Body of pancreas (tissue), 4 donors: ENCODE measurements around the gene DTX2. TPM values are rescaled to one million over a fixed set of nuclear protein-coding genes. Genes with fewer than 3 reads are reported as not detected.
A peak's percentile ranks its signal among the peaks of the same experiment; 100 is the strongest.
"Not testable (repeated sequence)": the region's sequence is repeated elsewhere in the genome, so short reads cannot be mapped to it uniquely, and the experiment has no call there.

ENCODE experiments used
- ATAC-seq: fragments of 150-250 bp; one replicate; pipeline ENCODE4 v1.9.1; 2016
- DNase-seq, 4 donors: peaks; one replicate each; pipeline ENCODE4 v3.0.0-alpha.2; 2019
- H3K27ac ChIP-seq, 4 donors: fragments of 200-600 bp; sonication (generic); 1 replicate in 3 of 4; 2 replicates in 1 of 4; pipeline versions ENCODE4 v1.5.1 to v1.6.1; 2016 to 2019; ENCODE audit warnings: mild to moderate bottlenecking in 1 of 4, mixed read lengths in 1 of 4, moderate library complexity in 1 of 4
- H3K27me3 ChIP-seq, 2 donors: fragments of 200-600 bp; sonication (generic); one replicate each; pipeline ENCODE4 v1.6.0; 2016; ENCODE audit warnings: mild to moderate bottlenecking in 1 of 2
- H3K36me3 ChIP-seq, 2 donors: fragments of 200-600 bp; sonication (generic); replicated peaks in 1 of 2; 2 replicates each; pipeline ENCODE4 v1.5.1; 2016; ENCODE audit warnings: low read depth in 2 of 2; ENCODE audit not compliant: insufficient read depth in 1 of 2
- H3K4me1 ChIP-seq: fragments of 200-600 bp; sonication (generic); one replicate; pipeline ENCODE4 v1.6.0; 2016
- H3K4me3 ChIP-seq, 2 donors: fragments of 200-600 bp; sonication (generic); 1 replicate in 1 of 2; 2 replicates in 1 of 2; pipeline ENCODE4 v1.5.1; 2016 to 2019
- H3K9me3 ChIP-seq, 3 donors: fragments of 200-600 bp; sonication (generic); 1 replicate in 2 of 3; 2 replicates in 1 of 3; pipeline ENCODE4 v1.5.1; 2016
- CTCF ChIP-seq, 7 experiments: fragments of 450-650 bp in 4 of 7; fragments of 200-600 bp in 3 of 7; sonication (generic) in 3 of 7; IDR thresholded peaks; one replicate each; pipeline ENCODE4 v1.5.1; 2016 to 2019; ENCODE audit warnings: antibody characterized with exemption in 7 of 7
- POLR2A ChIP-seq, 3 donors: fragments of 450-650 bp; IDR thresholded peaks; one replicate each; pipeline ENCODE4 v1.6.1; 2016; ENCODE audit warnings: antibody characterized with exemption in 3 of 3, mild to moderate bottlenecking in 2 of 3
- WGBS, 2 donors: methylation state at CpG; one replicate each; pipeline ENCODE4 v1.1.5; 2017; 5-methylcytosine and 5-hydroxymethylcytosine counted together
- intact Hi-C: fragments of 100-400 bp; cut with DNase I; formaldehyde crosslinking; loops from one replicate; pipeline ENCODE4 v1.15.1; 2023
- total RNA-seq, 2 donors: library from RNA; depleted of rRNA; stranded (reverse); fragments of >200 nt; gene quantifications; one replicate each; pipeline ENCODE4 v1.1.0, GENCODE V29; 2016

The DTX2 gene
- total RNA-seq, 2 donors from 2014 or later: 10.5 to 16.3 TPM

- ATAC-seq (no peak), DNase-seq (peak in 1 of 4 donors; percentile 14)
- WGBS, 2 donors: 67 to 70% methylated on average over 10 to 20 of the region's 21 CpGs
- TF ChIP-seq CTCF (IDR thresholded peaks at IDR 0.05): peak in 2 of 7 experiments; percentile 9 to 13
- TF ChIP-seq POLR2A (IDR thresholded peaks at IDR 0.05): no peak
- no peaks in the 10 kb centered on the region for H3K27me3 ChIP-seq
- no peaks in the 10 kb centered on the region for H3K36me3 ChIP-seq
- H3K4me3 ChIP-seq: no peak overlapping the region
- intact Hi-C loops: no loop called here
- H3K9me3 ChIP-seq: no peaks in the 10 kb centered on the region
- peaks cover 13% of the 10 kb centered on the region for H3K4me1 ChIP-seq
- no peak overlapping the region for H3K27ac ChIP-seq
Observed at GRCh38 chr7:76512941-76513816, 51.7 kb downstream of the DTX2 start.

GRCh38 chr7:76513817-76514799 lies 52.6 kb downstream of the DTX2 start:
- Histone ChIP-seq H3K9me3 (no peaks in the 10 kb centered on the region), H3K36me3 (no peaks in the 10 kb centered on the region), H3K27ac (no peak overlapping the region), H3K27me3 (no peaks in the 10 kb centered on the region), H3K4me3 (no peak overlapping the region), H3K4me1 (peaks cover 13% of the 10 kb centered on the region)
- WGBS, 2 donors: 85 to 88% methylated on average over 26 to 29 of the region's 29 CpGs
- ATAC-seq: no peak
- no peak for TF ChIP-seq CTCF (IDR thresholded peaks at IDR 0.05)
- no peak for TF ChIP-seq POLR2A (IDR thresholded peaks at IDR 0.05)
- DNase-seq: peak in 1 of 4 donors; percentile 7
- intact Hi-C loops: no loop called here

GRCh38 chr7:76514926-76515771 lies 53.6 kb downstream of the DTX2 start:
- no peaks in the 10 kb centered on the region for H3K27me3 ChIP-seq
- no peak overlapping the region for H3K4me3 ChIP-seq
- ATAC-seq: no peak
- WGBS, 2 donors: 79 to 82% methylated on average over 5 to 15 of the region's 16 CpGs
- H3K4me1 ChIP-seq: peaks cover 10% of the 10 kb centered on the region
- H3K9me3 ChIP-seq: no peaks in the 10 kb centered on the region
- H3K27ac ChIP-seq: no peak overlapping the region
- DNase-seq: peak in 1 of 4 donors; percentile 10
- TF ChIP-seq POLR2A (IDR thresholded peaks at IDR 0.05): no peak
- TF ChIP-seq CTCF (IDR thresholded peaks at IDR 0.05): no peak
- intact Hi-C loops: no loop called here
- H3K36me3 ChIP-seq: no peaks in the 10 kb centered on the region

- no peaks in the 10 kb centered on the region for H3K27me3 ChIP-seq
- intact Hi-C loops: no loop called here
- no peak for TF ChIP-seq POLR2A (IDR thresholded peaks at IDR 0.05)
- peak in 3 of 7 experiments; percentile 54 to 87 (median 68) for TF ChIP-seq CTCF (IDR thresholded peaks at IDR 0.05)
- H3K36me3 ChIP-seq: no peaks in the 10 kb centered on the region
- DNase-seq (peak in 2 of 4 donors; percentile 32 to 62), ATAC-seq (no peak)
- H3K27ac ChIP-seq: no peak overlapping the region
- no peak overlapping the region for H3K4me3 ChIP-seq
- 4% methylated on average over 32 of the region's 32 CpGs; no CpG with 5 or more reads in 1 of the 2 donors for WGBS, 2 donors
- peaks cover 4% of the 10 kb centered on the region for H3K4me1 ChIP-seq
- no peaks in the 10 kb centered on the region for H3K9me3 ChIP-seq
Observed at GRCh38 chr7:76515999-76516443, 54.5 kb downstream of the DTX2 start.

GRCh38 chr7:76516932-76517331 lies 55.4 kb downstream of the DTX2 start:
- WGBS, 2 donors: 86% methylated on average over 6 of the region's 6 CpGs; no CpG with 5 or more reads in 1 of the 2 donors
- ATAC-seq, H3K9me3 ChIP-seq, H3K4me1 ChIP-seq, DNase-seq, intact Hi-C loops, H3K27ac ChIP-seq, H3K36me3 ChIP-seq, H3K27me3 ChIP-seq, H3K4me3 ChIP-seq: not testable (repeated sequence)

- H3K4me3 ChIP-seq, H3K4me1 ChIP-seq, H3K36me3 ChIP-seq, H3K27me3 ChIP-seq, ATAC-seq, intact Hi-C loops, H3K27ac ChIP-seq, H3K9me3 ChIP-seq, DNase-seq: not testable (repeated sequence)
- WGBS, 2 donors: 91% methylated on average over 2 of the region's 4 CpGs; no CpG with 5 or more reads in 1 of the 2 donors
Observed at GRCh38 chr7:76526183-76526582, 64.7 kb downstream of the DTX2 start.
